Activated CD4-positive, CD25-positive, alpha-beta regulatory T cell treated with anti-CD3 and anti-CD28 coated beads, Interleukin-2, amount 50 U/mL, for 24 hours (primary cell): Measurements from ENCODE around the gene SLC46A2.

Experiments used
- ATAC-seq, 2 donors: fragments of 150-1000 bp; cut with Tn5 transposase; one replicate each; pipeline ENCODE4 v1.10.0; 2021; ENCODE audit warnings: mild to moderate bottlenecking in 1 of 2, moderate library complexity in 1 of 2

SLC46A2 gene

DNA sequence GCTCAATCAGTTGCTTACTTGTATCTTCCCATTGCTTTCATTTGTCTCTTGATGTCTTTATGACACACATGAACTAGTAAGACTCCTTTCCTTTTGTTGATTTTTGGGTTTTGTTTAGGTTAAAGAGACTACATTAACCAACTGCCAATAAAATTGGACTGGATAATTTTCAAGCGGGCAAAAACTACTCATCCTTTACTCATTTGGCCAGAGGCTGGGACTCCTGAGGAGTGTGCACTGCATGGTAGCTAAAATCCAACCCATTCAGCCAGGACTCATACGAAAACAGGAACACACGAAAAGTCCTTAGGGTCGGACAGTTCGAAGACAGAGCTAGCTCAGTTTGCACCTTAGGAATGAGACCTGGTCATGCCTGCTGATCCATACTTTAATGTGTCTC, 6.0 kb downstream of the SLC46A2 start:
- no peak for ATAC-seq

DNA sequence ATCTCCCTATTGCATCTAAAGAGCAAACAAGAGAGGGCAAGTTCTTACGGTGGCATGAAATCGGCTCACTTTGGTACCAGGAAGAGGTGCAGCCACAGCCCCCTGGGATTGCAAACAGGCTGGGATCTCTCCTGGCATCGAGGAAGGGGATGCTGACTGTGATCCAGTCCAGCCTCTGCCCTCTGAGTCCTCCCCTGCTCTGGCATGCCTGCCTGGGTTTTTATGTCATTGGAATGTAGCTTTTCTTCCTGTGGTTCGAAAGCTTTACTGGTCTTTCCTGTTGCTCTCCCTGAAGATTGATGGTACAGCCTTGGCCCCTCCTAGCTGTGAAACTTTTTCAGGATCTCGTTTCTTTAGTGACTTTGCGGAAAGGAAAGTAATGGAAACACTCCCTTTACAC, 6.6 kb downstream of the SLC46A2 start:
- ATAC-seq, result no peak

DNA sequence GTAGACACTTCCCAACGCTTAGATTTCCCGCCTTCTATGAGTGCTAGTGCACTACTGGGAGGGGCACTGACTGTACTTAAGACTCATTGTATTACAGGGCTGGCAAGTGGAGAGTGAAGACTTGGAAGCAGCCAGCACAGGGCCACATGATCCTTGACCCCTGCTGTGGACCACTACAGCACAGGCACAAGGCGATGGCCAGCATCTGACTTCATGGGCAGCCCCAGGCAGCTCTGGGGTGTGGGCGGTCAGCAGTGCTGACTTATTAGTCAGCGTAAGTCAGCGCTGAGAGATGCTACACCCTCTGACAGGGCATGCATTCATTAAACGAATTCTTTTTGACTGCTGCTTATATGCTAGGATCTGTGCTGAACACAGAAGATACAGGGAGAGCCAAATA, 9.3 kb downstream of the SLC46A2 start:
- no peak for ATAC-seq

DNA sequence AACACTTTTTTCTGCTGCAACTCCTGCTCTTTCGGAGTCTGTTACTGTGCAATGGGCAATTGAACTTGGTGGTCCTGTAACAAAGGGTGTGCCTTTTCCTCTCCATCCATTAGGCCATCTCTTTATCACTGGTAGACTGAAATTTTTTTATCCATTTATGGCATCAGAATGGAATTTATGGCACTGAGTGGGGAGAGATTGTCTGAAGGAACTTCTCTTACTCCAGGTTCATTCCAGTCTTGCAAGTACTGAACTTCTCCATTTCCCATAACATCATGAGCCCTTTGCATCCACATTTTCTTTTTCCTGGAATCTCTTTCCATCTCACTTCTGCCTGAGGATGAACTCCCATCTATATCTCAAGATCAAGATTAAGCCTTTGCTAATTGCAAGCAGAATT, 10.0 kb downstream of the SLC46A2 start:
- ATAC-seq, result no peak

DNA sequence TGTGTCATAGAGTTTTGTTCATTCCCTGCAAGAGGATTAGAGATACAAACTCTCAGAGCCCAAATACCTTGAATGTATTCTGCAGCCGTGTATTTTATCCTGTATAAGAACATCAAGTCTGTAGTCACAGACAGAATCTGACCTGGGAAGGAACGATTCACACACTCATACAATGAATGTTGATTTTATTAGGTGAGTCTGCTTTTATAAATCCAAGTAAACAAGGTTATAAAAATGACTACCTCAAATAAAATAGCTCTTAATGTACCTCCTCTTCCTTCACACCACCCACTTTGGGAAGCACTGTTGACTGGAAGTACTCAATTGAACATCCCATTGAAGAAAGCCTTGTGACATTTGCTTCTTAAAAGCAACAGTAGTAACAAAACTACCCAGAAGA, 11.9 kb downstream of the SLC46A2 start:
- ATAC-seq, result no peak

DNA sequence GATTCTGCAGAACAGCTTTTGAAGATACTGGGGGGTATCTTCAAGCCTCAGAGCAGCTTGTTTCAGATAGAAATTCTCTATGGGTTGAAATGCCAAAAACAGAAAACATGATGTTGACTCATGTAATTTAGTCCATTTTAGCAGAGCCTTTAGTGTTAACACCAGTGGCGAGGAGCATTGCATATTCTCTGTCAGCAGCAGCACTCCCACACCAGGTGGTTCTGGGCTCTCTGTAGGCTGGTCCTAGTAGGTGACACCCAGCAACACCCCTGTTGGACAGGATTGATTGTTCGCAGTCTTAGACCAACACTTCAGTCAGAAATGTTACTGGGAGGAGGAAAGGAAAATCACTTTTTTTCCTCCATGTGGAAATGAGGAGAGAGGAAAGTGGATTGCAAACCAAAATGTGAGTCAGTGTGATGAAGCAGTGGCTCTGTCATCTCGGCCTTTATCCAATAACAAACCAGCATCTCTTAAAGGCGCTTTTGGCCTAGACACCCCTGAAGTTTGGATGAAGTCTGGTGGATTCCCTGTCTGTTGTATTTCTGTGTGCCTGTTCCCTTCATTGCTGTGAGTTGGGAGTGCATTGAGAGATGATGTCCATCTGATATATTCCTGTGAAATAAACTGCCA, 16.8 kb downstream of the SLC46A2 start:
- ATAC-seq, result no peak

DNA sequence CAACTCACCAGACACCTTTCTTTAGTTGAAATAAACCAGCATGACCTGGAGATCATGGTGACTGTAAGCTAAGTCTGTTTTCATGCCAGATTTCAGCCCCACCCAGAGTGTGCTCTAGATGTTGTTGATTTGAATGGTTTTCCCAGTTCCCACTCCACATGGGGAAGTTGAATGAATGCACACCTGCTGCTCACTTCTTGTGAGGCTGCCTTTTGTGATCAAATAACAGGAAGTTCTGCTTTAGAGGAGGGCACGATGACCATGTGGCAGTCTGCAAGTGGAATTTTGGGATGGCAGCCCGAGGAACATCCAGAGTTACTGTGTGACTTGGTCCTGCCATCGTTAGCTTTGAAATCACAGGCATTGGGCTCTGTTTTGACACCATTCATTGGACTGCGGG, 18.7 kb downstream of the SLC46A2 start:
- ATAC-seq, result no peak

DNA sequence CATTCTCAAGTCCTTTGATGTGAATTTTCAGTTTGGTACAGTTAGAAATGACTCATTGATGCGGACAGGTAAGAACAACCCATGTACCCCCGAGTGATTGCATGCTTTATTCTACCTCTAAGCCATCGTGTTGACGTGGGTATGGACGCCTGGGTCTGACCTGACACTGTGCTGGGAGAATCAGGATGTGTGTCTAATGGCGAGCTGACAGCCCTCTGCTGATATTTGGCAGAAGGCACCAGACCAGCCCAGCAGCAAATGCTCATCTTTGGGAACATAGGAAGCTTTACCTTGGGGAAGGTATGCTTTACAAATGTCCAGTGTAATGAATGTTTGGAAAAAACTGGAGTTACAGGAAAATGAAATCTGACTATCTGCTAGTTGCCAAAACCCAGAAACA, 20.1 kb downstream of the SLC46A2 start:
- no peak for ATAC-seq

DNA sequence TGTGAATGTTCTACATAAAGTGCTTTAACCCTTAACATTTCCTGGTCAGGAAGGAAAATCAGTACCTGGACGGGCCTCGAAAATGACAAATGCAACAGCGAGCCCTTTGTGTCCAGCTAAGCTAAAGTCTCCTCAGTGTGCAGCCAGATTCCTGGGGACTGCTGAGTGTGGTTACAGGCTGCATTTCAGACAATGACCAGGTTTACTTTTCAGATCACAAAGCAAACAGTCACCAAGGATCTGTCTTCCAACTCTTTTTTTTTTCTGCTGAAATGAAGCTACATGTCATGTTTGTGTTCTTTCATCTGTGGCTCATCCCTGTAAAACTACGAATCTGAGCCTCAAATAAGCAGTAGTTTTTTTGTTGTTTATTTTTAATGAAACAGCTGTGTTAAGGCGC, 20.8 kb downstream of the SLC46A2 start:
- no peak for ATAC-seq

DNA sequence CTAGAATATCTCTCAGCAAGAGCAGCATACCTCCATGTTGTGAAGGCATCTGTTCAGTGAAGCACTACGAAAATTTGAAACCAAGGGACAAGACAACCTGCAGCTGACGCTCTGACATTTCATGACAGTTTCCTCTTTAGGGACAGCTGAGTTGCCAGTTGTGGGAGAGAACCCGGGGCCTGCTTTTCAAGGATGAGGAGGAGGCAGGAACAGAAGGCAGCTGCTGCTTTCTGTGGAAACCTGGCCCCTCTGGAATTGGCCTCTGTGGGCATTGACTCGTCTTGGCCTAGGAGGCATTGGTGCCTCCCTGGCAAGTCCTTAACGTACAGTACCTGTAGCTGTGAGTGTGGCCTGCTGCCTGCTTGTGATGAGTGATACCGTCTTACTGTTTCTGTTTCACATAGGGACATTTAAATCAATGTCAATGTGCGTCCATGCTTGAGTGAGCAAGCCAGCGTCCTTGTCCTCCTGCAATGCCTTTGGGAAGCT, 21.6 kb downstream of the SLC46A2 start:
- no peak for ATAC-seq

DNA sequence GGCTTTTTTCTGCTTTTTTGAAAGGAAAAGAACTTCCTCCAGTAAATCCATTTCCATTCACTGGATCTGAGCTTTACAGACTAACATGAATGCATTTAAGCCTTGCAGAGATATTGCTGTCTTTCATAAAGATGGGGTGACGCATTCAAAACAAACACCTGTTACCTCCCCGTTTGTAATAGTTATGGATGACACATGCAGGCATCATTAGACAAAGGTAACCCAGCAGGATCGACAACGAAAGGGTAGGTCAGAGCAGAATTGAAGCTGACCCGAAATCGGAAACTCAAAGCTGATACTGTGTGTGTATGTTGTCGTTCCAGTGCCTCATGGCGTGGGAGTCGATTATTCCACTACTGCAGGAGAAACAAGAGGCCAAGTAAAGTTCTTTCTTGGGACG, 22.2 kb downstream of the SLC46A2 start:
- no peak for ATAC-seq

DNA sequence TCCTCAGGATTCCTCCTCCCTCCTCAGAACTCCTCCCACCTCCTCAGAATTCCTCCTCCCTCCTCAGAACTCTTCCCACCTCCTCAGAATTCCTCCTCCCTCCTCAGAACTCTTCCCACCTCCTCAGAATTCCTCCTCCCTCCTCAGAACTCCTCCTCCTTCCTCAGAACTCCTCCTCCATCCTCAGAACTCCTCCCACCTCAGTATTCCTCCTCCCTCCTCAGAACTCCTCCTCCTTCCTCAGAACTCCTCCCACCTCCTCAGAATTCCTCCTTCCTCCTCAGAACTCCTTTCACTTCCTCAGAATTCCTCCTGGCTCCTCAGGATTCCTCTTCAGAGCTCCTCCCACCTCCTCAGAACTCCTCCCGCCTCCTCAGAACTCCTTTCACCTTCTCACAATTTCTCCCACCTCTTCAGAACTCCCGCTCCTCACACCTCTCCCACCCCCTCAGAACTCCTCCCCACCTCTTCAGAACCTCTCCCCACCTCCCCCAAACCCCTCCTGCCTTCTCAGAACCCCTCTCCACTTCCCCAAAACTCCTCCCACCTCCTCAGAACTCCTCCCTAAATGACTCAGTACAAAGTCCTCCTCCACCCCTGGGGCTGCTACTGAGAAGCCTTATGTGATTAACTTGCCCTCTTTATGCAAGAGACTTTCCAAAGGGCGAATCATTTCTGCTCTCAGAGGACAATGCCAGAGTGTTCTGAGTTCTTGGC, 23.2 kb downstream of the SLC46A2 start:
- peak; percentile 45 to 63 for ATAC-seq

DNA sequence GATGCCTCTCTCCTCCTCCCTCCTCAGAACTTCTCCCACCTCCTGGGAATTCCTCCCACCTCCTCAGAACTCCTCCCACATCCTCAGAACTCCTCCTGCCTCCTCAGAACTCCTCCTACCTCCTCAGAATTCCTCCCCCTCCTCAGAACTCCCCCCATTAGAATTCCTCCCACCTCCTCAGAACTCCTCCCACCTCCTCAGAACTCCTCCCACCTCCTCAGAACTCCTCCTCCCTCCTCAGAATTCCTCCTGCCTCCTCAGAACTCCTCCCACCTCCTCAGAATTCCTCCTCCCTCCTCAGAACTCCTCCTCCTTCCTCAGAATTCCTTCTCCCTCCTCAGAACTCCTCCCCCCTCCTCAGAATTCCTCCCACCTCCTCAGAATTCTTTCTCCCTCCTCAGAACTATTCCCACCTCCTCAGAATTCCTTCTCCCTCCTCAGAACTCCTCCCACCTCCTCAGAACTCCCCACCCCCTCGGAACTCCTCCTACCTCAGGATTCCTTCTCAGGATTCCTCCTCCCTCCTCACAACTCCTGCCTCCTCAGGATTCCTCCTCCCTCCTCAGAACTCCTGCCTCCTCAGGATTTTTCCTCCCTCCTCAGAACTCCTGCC, 23.9 kb downstream of the SLC46A2 start:
- ATAC-seq, result no peak

DNA sequence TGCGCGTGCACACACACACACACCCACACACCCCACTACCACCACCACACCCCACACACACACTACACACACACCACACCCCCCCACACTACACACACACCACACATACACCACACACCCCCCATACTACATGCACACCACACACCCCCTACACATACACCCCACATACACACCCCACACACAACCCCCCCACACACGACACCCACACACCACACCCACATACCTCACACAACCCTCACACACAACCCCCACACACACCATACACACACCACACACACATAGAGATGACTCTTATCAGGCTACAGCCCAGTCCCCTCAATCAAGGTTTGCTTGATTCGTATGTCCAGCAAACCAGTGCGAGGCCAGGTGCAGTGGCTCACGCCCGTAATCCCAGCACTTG, 25.7 kb downstream of the SLC46A2 start:
- no peak for ATAC-seq

DNA sequence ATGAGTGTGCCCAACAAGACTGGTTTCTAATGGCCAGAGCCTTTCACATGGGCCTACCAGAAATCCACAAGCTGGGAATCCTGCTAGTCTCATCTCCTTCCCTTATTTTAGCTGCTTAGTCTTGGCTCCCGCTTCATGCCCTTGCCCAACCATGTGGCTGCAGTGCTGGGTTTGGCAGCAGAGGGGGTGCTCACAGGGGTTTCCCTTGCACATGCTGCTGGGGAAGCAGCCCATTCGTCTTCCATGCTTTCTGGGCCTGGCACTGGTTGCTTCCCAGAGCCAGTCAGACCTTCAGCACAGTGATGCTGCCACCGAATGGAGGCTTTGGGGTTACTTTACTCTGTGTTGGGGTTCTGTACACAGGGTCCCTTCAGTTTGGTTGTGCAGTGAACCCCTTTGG, 26.3 kb downstream of the SLC46A2 start:
- ATAC-seq, result no peak

DNA sequence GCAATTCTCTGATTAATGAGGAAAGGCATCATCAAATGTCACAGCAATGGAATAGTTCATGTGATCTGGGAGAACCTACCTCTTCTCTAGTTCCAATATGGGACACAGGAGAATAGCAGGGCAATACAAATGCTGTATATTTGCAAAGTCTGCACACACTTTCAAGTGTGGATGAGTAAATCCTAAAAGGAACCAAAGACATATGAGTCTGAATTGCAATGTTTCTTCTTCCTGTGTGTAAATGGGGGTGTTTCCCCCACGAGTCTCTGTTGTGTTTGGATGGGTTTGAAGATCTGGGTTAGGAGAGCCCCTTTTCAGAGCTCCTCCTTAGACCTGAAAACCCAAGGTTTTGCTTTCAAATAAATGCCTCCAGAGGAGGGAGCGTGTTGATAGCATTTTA, 26.9 kb downstream of the SLC46A2 start:
- no peak for ATAC-seq

DNA sequence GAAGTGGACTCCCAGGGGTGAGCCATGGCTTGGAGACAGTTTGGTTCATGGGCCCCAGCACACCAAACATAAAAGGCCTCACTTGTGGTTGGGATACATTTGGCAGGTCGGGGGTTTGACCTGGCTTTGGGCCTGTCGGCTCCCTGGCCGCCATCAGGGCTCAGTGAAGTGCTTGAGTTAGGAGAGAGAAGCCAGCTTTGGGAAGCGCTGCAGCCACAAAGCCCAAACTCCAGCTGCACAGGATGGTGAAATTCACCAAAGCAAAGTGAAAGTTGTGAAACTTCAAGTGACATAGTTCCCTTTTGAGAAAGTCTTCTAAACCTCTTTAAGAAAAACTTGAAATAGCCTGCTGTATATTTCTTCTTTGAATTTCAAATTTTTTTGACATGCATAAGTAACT, 27.5 kb downstream of the SLC46A2 start:
- ATAC-seq, result no peak

DNA sequence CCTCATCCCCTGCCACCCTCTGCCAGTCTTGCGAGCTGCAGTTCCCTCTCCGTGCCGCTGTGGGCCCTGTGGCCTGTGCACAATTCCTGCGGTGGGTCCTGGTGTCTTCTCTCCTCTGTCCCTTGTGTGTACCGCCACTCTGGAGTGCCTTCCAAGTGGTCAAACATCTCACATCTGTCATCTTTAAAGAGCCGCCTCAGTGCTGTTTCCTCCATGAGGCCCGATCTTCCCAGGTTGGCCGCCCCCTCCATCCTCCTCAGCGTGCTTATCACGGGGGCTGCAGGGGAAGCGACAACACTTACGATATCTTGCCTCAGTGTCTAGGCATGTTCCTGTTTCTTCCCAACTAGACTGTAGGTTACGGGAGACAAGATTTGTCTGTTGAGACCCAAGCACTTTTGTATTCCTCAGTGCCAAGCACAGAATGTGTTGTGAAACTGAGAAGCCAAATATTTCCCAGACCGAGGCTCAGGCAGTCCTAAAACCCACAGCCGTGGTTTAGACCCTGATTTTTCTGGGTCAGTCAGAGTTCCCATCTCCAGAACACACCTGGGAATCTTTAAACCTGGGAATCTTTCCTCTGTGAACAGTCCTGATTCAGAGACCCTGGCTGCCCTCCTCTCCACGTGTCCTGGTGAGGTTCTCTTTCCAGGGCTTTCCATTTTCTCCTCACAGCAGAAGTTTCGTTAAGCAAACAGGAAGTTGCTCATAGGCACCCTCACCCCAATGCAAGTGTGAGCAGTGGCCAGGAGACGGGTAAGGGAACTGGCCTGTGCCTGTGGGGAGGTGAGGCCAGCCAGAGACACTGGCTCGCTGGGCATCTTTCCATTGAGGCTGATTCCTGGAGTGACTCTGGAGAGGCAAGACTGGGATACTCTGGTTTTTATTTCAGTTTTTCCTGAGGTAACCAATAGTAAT, 28.8 kb downstream of the SLC46A2 start:
- no peak for ATAC-seq

DNA sequence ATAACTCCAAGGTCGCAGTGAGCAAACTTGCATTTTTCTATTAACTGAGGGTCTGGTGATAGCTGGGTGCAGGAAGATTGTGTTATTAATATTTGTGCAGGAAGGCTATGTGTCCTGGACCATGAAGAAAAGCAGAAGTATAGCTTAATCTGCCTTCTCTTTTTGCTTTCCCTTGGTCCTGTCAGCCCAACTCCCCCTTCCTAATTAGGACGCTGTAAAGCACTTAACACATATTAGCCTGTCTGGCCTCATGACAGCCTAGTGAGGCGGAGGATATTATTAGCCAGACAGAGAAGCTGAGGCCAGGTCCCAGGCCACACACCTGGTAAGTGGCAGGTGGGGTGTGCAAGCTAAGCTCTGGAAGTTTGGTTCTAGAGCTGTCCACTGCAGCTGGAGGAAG, 29.5 kb downstream of the SLC46A2 start:
- ATAC-seq, result no peak

DNA sequence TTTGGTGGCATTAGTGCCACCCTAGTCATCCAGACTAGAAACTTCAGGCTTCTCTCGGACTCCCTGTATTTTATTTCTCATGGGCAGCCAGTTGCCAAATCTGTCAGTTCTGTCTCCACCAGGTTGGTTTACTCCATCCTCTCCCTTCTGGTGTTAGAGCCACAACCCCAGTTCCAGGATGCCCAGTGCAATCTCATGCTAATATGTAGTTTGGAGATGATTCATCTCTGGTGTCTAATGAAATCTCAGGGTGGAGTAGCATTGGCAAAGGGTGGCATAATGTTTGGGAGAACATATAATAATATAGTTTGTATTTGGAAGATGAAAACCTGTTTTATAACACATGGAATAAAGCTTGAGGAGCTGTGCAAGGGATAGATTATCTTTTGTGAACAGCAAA, 30.2 kb downstream of the SLC46A2 start:
- ATAC-seq, result no peak

DNA sequence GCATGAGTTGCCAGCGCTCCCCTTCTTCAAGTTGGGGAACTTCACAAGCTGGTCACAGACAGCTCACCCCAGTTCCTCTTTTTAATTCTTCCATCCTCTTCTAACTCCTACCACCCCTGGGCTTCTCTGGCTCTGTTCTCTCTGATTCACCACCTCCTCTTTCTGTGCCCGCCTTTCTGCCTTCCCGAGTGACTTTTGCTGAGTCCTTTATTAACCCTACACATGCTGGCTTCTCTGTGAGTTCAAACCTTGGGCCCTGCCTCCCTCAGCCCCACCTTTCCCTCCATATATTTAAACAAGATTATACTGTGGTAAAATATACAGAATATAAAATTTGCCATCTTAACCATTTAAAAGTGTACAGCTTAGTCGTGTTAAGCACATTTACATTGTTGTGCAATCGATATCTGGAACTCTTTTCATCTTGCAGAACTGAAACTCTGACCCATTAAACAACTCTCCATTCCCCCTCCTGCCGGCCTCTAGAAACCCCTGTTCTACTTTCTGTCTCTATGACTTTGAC, 32.0 kb downstream of the SLC46A2 start:
- peak in 1 of 2 donors; percentile 36 for ATAC-seq

DNA sequence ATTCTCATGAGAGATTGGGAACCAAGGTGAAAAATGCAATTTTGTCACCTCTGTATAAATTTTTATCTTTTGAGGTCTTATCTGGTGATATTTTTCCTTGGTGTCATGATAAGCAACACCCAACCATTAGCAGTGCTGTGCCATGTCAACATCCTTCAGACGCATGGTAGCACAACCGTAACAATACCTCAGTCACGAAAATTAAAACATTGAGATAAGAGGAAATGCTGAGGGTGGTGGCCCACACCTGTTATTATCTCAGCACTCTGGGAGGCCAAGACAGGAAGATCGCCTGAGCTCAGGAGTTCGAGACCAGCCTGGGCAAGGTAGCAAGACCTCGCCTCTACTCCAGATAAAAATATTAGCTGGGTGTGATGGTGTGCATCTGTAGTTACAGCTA, 32.7 kb downstream of the SLC46A2 start:
- ATAC-seq, result no peak

DNA sequence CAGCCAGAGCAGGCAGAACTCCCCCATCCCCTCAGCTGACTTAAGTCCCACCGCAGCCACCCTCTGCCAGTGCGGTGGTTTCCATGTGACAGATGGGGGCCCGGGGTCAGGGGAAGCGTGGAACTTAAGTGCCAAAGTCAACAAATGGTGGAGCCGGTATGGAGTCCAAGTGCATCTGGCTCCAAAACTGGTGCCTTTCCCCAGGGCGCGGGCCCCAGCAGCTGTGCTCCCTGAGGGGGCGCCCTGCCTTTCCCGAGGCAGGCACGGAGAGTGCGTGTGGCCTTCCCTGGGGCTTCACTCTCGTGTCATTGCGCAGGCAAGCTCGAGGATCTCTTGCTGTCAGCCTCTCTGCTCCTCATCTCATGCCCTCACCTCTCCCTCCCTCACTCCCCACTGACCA, 33.8 kb downstream of the SLC46A2 start:
- no peak for ATAC-seq
